Left hindlimb (tissue), 1 donor: ENCODE data around the gene ARNT2.
"Not testable (repeated sequence)": the region's sequence is repeated elsewhere in the genome, so short reads cannot be mapped to it uniquely, and the experiment has no call there.

Experiments
- DNase-seq: peaks from one replicate; pipeline ENCODE4 v3.0.0-alpha.2; 2018

The ARNT2 gene

DNA sequence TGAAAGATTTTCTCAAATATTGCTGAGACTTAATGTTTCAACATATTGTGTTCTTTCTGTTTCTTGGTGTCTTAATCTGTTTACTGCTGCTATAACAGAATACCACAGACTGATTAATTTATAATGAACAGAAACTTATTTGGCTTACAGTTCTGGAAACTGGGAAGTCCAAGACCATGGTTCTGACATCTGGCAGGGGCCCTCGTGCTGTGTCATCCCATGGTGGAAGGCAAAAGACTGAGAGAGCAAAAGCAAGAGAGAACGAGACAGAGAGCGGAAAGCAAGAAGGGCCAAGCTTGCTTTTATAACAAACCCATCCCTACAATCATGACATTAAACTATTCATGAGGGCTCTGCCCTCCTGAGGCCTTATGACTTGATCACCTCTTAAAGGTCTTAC is 88.7 kb downstream of the ARNT2 start:
- DNase-seq: no peak

DNA sequence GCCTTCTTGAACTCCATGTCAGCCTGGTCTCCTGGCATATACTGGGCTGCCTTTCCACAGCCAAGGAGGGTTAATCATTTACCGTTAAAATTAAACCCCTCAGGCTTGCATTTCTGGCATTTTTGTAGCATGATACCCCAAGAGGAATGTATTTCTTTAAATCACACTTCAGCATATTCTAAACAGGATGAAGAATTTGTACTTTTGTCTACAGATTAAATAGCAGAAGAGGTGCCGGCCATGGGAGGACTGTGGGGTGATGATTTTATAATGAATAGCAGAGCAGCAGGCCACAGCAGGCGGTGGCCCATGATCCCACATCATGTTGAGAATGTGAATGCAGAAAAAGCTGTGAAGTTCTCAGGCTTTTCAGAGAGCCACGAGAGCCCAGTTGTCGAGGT is 90.2 kb downstream of the ARNT2 start:
- DNase-seq: no peak

DNA sequence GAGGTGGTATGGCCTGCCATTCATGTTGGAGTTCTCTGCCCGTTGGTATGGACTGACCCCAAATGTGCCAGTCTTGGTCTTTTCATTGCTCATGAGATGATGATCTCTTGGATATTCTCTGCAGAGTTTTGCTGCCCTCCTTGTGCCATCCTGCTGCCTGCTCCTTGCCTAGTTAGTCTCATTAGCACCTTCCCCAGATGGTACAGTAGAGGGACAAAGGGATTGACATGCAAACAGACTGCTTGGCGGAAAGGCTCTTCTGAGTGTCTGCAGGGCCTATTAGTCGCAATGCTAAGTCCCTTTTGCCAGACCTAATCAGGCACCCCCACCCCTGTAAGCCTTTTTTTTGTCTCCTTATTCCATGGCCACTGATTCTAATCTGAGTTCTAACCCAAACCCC is 90.6 kb downstream of the ARNT2 start:
- no peak for DNase-seq

GRCh38 chr15:80495401-80495942 is 91.3 kb downstream of the ARNT2 start:
- DNase-seq: no peak

- no peak for DNase-seq
Observed at GRCh38 chr15:80496096-80496495, 91.9 kb downstream of the ARNT2 start.

DNA sequence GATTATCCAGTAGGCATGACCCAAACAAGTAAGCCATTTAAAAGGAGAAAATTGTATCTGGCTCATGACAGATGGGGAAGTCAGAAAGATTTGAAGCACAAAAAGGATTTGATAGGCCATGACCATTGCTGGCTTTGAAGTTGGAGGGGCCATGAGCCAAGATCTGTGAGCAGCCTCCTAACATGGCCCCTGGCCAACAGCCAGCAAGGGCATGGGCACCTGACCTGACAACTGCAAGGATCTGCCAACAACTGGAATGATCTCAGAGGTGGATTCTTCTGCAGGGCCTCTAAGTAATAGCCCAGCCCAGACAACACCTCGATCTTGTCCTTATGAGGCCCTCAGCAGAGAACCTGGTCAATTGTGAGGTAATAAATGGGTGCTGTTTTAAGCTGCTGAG is 93.0 kb downstream of the ARNT2 start:
- no peak for DNase-seq

DNA sequence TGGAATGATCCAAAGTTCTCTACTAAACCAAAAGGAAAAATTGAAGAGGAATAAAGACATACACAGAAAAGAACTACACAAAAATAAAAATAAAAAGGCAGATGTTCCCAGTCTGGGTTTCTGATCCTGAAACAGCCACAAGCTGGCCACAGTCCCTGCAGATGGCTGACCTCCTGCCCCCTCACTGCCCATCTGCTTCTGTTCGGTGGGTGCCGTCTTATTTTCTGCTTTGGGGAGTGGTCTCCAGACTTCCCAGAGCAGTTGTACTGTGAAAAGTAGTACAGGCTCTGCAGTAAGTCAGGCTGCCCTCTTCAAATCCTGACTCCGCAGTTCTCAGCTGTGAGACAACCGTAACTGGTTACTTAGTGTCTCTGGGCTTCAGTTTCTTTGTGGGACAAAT is 94.5 kb downstream of the ARNT2 start:
- DNase-seq: no peak

GRCh38 chr15:80500021-80500420 is 95.8 kb downstream of the ARNT2 start:
- DNase-seq: no peak

- DNase-seq: no peak
Observed at GRCh38 chr15:80501476-80501875, 97.3 kb downstream of the ARNT2 start.

DNA sequence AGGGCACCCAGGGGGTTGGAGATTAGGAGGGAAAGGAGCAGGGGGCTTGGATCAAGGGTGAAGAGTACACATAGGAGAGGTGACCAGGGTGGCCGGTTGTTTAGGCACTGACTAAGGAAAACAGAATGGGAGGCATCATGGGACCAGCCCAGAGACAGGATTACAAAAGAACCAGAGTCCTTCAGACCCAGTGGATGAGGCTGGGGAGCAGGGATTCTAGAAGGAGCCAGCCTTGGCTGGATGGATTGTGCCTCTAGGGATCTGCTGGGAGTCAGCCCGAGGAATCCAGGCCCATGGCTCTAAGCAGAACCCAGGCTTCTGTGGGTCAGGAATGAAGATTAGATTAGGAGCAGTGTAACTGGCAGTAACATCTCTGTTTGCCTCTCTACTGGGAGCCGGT is 98.6 kb downstream of the ARNT2 start:
- no peak for DNase-seq

GRCh38 chr15:80503319-80503952 is 99.3 kb downstream of the ARNT2 start:
- DNase-seq: no peak

DNA sequence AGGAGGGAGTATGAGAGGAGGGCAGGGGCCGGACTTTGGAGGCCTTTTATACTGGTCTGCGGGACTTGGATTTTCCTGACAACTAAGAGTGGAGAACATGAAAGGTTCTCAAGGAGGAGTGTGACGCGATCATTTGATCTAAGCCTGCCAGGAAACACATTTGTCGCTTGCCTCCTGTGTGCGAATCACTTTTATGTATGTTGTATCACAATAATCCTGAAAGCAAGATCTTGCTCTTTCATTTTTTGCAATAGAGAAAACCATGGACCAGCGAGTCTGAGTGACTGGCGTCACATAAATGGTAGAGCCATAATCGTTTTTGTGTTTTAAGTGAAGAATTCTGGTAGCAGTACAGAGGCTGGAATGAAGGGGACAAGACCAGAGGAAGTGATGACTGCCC is 100.7 kb downstream of the ARNT2 start:
- DNase-seq: no peak

- no peak for DNase-seq
Observed at GRCh38 chr15:80506286-80506893, 102.2 kb downstream of the ARNT2 start.

- DNase-seq: no peak
Observed at GRCh38 chr15:80507131-80507530, 102.9 kb downstream of the ARNT2 start.

DNA sequence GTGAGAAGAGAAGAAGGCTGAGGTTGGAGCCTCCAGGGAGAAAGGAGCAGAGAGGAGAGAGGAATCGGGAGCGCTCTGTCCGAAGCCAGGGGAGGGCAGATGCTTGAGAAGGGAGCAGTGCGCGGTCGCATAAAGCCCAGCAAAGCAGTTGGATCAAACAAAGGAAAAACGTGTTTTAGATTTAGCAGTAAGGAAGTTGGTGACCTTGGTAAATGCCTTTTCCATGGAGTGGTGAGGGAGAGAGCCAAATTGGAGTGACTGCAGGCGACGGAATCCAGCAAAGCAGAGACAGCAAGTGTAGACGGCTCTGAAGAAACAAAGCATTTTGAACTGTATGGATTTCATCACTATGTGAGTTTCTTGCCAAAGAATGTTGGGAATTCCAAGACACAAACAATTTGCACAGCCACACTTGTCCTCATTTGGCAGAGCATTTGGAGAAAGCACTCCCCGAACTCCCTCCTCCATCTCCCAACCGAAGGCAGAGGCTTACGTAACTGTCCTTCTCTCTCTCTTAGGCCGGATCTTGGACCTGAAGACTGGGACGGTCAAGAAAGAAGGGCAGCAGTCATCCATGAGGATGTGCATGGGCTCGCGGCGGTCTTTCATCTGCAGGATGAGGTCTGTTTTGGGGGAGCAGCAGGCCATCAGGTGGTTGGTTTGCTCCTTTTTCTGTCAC is 103.6 kb downstream of the ARNT2 start:
- DNase-seq: no peak

DNA sequence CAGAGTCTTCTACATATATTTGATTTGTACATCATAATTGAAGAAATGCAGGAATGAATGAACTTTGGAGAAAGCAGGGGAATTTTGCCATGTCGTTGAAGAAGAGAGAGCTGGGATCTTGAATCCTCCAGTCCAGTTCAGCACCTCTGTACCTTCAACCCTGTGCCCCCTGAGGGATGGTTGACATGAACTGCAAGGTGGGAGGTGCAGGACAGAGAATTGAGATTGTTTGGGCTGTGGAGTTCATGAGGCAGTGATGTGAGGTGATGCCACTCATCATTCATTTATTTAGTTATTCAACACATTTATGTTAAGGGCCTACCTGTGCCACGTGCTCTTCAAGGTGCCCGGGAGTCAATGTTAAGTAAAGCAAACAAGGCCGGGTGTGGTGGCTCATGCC is 104.6 kb downstream of the ARNT2 start:
- DNase-seq: no peak

DNA sequence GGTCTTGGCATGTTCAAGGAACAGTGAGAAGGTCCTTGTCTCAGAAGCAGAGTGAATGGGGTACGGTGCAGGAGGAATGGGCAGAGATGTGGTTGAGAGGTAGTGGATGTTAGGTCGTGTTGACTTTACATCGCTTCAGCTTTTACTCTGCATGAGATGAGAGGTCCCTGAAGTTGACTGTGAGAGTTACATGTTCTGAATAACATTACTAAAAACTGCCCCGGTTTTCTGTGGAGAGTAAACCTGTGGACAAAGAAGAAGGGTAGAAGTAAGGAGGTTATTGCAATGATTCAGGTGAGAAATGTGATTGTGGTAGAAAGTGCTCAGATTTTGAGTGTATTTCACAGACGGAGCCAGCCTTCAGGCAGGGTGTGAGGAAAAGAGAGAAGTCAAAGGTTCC is 105.6 kb downstream of the ARNT2 start:
- no peak for DNase-seq

DNA sequence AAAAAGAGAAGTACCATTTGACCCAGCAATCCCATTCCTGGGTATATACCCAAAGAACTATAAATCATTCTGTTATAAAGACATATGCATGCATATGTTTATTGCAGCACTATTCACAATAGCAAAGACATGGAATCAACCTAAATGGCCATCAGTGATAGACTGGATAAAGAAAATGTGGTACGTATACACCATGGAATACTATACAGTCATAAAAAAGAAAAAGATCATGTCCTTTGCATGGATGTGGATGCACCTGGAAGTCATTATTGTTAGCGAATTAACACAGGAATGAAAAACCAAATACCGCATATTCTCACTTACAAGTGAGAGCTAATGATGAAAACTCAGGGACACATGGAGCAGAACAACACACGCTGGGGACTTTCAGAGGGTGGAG is 106.8 kb downstream of the ARNT2 start:
- DNase-seq: not testable (repeated sequence)

- DNase-seq: no peak
Observed at GRCh38 chr15:80512726-80513660, 108.8 kb downstream of the ARNT2 start.

GRCh38 chr15:80514071-80514780 is 110.0 kb downstream of the ARNT2 start:
- no peak for DNase-seq

- no peak for DNase-seq
Observed at GRCh38 chr15:80517290-80517689, 113.1 kb downstream of the ARNT2 start.

- no peak for DNase-seq
Observed at GRCh38 chr15:80518522-80518921, 114.3 kb downstream of the ARNT2 start.
